Measurements from ENCODE around the gene HNRNPUL2.
"Not testable (repeated sequence)": the region's sequence is repeated elsewhere in the genome, so short reads cannot be mapped to it uniquely, and the experiment has no call there.

Gene HNRNPUL2

GRCh38 chr11:62753736-62754603 lies 26.7 kb upstream of the HNRNPUL2 start, which contains the start of gene ZBTB3:
Gene ZBTB3 (minus strand): TSS chr11:62754160. CDS start chr11:62753664, 496 bp downstream.
- Histone ChIP-seq H3K9ac (ENCODE audit: low read length in 5 of 5) (peak within 1 kb of the TSS in 4 of 5 donors; percentile 77 to 84 (median 82)), H3K4me1 (ENCODE audit: control insufficient read depth in 5 of 5, insufficient read depth in 5 of 5, low read length in 5 of 5) (peaks cover 13 to 27% (median 18%) of the 10 kb centered on the region in 5 donors)

GRCh38 chr11:62752994-62753735 lies 25.9 kb upstream of the HNRNPUL2 start:
- Histone ChIP-seq H3K9ac (ENCODE audit: low read length in 5 of 5) (peak overlapping the region in 4 of 5 donors; percentile 54 to 84 (median 67)), H3K4me1 (ENCODE audit: control insufficient read depth in 5 of 5, insufficient read depth in 5 of 5, low read length in 5 of 5) (peaks cover 13 to 27% (median 18%) of the 10 kb centered on the region in 5 donors), H3K27me3 (ENCODE audit: control insufficient read depth in 5 of 5, insufficient read depth in 4 of 5, low read length in 5 of 5) (no peaks in the 10 kb centered on the region), H3K36me3 (ENCODE audit: control insufficient read depth in 5 of 5, insufficient read depth in 5 of 5, low read length in 5 of 5) (peaks cover 0 to 17% (median 13%) of the 10 kb centered on the region in 5 donors), H3K9me3 (ENCODE audit: control insufficient read depth in 5 of 5, low read length in 5 of 5) (no peaks in the 10 kb centered on the region), H3K27ac (ENCODE audit: low read depth, low read length) (peak overlapping the region; percentile 84), H3K4me3 (ENCODE audit: low read depth in 1 of 5, low read length in 5 of 5) (peak overlapping the region; percentile 96 to 100 (median 99))

More at GRCh38 chr11:62753736-62754603, 26.7 kb upstream of the HNRNPUL2 start, which contains the start of gene ZBTB3:
- Histone ChIP-seq H3K36me3 (ENCODE audit: control insufficient read depth in 5 of 5, insufficient read depth in 5 of 5, low read length in 5 of 5) (peaks cover 0 to 14% (median 11%) of the 10 kb centered on the region in 5 donors), H3K4me3 (ENCODE audit: low read depth in 1 of 5, low read length in 5 of 5) (peak within 1 kb of the TSS; percentile 96 to 100 (median 99)), H3K27ac (ENCODE audit: low read depth, low read length) (peak within 1 kb of the TSS; percentile 84), H3K9me3 (ENCODE audit: control insufficient read depth in 5 of 5, low read length in 5 of 5) (no peaks in the 10 kb centered on the region), H3K27me3 (ENCODE audit: control insufficient read depth in 5 of 5, insufficient read depth in 4 of 5, low read length in 5 of 5) (no peaks in the 10 kb centered on the region)

- H3K27ac ChIP-seq (ENCODE audit: low read depth, low read length), result no peak overlapping the region
- H3K9ac ChIP-seq (ENCODE audit: low read length in 5 of 5), result no peak overlapping the region
- peaks cover 13 to 27% (median 18%) of the 10 kb centered on the region in 5 donors for H3K4me1 ChIP-seq (ENCODE audit: control insufficient read depth in 5 of 5, insufficient read depth in 5 of 5, low read length in 5 of 5)
- H3K9me3 ChIP-seq (ENCODE audit: control insufficient read depth in 5 of 5, low read length in 5 of 5), result no peaks in the 10 kb centered on the region
- peak overlapping the region in 1 of 5 donors; percentile 96 for H3K4me3 ChIP-seq (ENCODE audit: low read depth in 1 of 5, low read length in 5 of 5)
- H3K36me3 ChIP-seq (ENCODE audit: control insufficient read depth in 5 of 5, insufficient read depth in 5 of 5, low read length in 5 of 5), result peaks cover 0 to 17% (median 13%) of the 10 kb centered on the region in 5 donors
- no peaks in the 10 kb centered on the region for H3K27me3 ChIP-seq (ENCODE audit: control insufficient read depth in 5 of 5, insufficient read depth in 4 of 5, low read length in 5 of 5)
Observed at GRCh38 chr11:62752177-62752785, 25.0 kb upstream of the HNRNPUL2 start.

DNA sequence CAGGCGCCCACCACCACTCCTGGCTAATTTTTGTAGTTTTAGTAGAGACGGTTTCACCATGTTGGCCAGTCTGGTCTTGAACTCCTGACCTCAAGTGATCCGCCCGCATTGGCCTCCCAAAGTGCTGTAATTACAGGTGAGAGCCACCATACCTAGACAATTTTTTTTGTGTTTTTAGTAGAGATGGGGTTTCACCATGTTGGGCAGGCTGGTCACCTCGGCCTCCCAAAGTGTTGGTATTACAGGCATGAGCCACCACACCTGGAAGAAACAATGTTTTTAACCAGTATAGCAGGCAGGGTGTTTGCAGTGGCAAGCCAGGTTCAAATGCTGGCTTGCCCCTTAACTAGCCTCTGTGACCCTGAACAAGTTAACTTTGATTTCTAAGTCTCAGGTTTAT lies 22.7 kb upstream of the HNRNPUL2 start:
- H3K27ac ChIP-seq (ENCODE audit: low read depth, low read length); H3K4me3 ChIP-seq (ENCODE audit: low read depth in 1 of 5, low read length in 5 of 5); H3K9me3 ChIP-seq (ENCODE audit: control insufficient read depth in 5 of 5, low read length in 5 of 5); H3K27me3 ChIP-seq (ENCODE audit: control insufficient read depth in 5 of 5, insufficient read depth in 4 of 5, low read length in 5 of 5); H3K9ac ChIP-seq (ENCODE audit: low read length in 5 of 5): not testable (repeated sequence)
- Histone ChIP-seq H3K4me1 (ENCODE audit: control insufficient read depth in 5 of 5, insufficient read depth in 5 of 5, low read length in 5 of 5) (peaks cover 13 to 27% (median 18%) of the 10 kb centered on the region in 5 donors), H3K36me3 (ENCODE audit: control insufficient read depth in 5 of 5, insufficient read depth in 5 of 5, low read length in 5 of 5) (peaks cover 0 to 17% (median 13%) of the 10 kb centered on the region in 5 donors)

- Histone ChIP-seq H3K27me3 (ENCODE audit: control insufficient read depth in 5 of 5, insufficient read depth in 4 of 5, low read length in 5 of 5) (no peaks in the 10 kb centered on the region), H3K9ac (ENCODE audit: low read length in 5 of 5) (no peak overlapping the region), H3K36me3 (ENCODE audit: control insufficient read depth in 5 of 5, insufficient read depth in 5 of 5, low read length in 5 of 5) (peaks cover 0 to 14% (median 9%) of the 10 kb centered on the region in 5 donors), H3K9me3 (ENCODE audit: control insufficient read depth in 5 of 5, low read length in 5 of 5) (no peaks in the 10 kb centered on the region), H3K4me3 (ENCODE audit: low read depth in 1 of 5, low read length in 5 of 5) (no peak overlapping the region), H3K27ac (ENCODE audit: low read depth, low read length) (no peak overlapping the region), H3K4me1 (ENCODE audit: control insufficient read depth in 5 of 5, insufficient read depth in 5 of 5, low read length in 5 of 5) (peaks cover under 1 to 11% (median 8%) of the 10 kb centered on the region in 5 donors)
Observed at GRCh38 chr11:62747475-62748160, 20.4 kb upstream of the HNRNPUL2 start.

DNA sequence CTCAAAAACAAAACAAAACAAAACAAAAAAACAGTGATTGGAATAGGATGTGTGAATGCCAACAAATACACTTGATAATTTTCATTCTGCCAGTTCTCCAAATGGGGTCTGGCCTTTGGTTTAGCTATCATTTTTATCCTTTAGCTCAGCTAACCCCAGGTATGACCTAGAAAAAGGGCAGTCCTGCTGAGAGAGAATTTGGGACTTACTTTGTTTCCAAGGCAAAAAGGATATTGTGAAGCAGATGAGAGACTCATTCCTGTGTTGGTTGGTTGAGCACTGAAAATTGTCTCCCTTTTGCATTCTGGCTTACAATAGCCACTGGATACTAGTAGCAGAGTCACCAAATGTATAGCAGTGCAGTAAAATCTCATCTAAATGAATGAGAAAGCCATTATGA lies 9.9 kb upstream of the HNRNPUL2 start:
- no peaks in the 10 kb centered on the region for H3K9me3 ChIP-seq (ENCODE audit: control insufficient read depth in 5 of 5, low read length in 5 of 5)
- no peaks in the 10 kb centered on the region for H3K27me3 ChIP-seq (ENCODE audit: control insufficient read depth in 5 of 5, insufficient read depth in 4 of 5, low read length in 5 of 5)
- H3K36me3 ChIP-seq (ENCODE audit: control insufficient read depth in 5 of 5, insufficient read depth in 5 of 5, low read length in 5 of 5), result peaks cover 16 to 66% (median 46%) of the 10 kb centered on the region in 5 donors
- no peak overlapping the region for H3K4me3 ChIP-seq (ENCODE audit: low read depth in 1 of 5, low read length in 5 of 5)
- no peak overlapping the region for H3K27ac ChIP-seq (ENCODE audit: low read depth, low read length)
- no peak overlapping the region for H3K9ac ChIP-seq (ENCODE audit: low read length in 5 of 5)
- H3K4me1 ChIP-seq (ENCODE audit: control insufficient read depth in 5 of 5, insufficient read depth in 5 of 5, low read length in 5 of 5), result no peaks in the 10 kb centered on the region

GRCh38 chr11:62732830-62733229 lies 5.6 kb upstream of the HNRNPUL2 start:
- Histone ChIP-seq H3K4me3 (ENCODE audit: low read depth in 1 of 5, low read length in 5 of 5) (no peak overlapping the region), H3K27me3 (ENCODE audit: control insufficient read depth in 5 of 5, insufficient read depth in 4 of 5, low read length in 5 of 5) (no peaks in the 10 kb centered on the region), H3K36me3 (ENCODE audit: control insufficient read depth in 5 of 5, insufficient read depth in 5 of 5, low read length in 5 of 5) (peaks cover 10 to 35% (median 18%) of the 10 kb centered on the region in 5 donors), H3K4me1 (ENCODE audit: control insufficient read depth in 5 of 5, insufficient read depth in 5 of 5, low read length in 5 of 5) (peaks cover 2 to 22% (median 20%) of the 10 kb centered on the region in 5 donors), H3K9me3 (ENCODE audit: control insufficient read depth in 5 of 5, low read length in 5 of 5) (no peaks in the 10 kb centered on the region), H3K9ac (ENCODE audit: low read length in 5 of 5) (peak overlapping the region in 1 of 5 donors; percentile 10), H3K27ac (ENCODE audit: low read depth, low read length) (no peak overlapping the region)

DNA sequence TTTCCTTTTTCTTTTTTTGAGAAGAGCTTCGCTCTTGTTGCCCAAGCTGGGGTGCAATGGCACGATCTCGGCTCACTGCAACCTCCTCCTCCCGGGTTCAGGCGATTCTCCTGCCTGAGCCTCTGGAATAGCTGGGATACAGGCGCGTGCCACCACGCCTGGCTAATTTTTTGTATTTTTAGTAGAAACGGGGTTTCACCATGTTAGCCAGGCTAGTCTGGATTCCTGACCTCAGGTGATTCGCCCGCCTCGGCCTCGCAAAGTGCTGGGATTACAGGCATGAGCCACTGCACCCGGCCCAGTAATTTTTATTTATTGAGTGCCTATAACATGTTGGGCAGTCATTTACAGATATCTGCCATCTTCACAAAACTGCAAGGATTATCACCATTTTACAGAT lies 2.8 kb upstream of the HNRNPUL2 start:
- not testable (repeated sequence) for H3K9me3 ChIP-seq (ENCODE audit: control insufficient read depth in 5 of 5, low read length in 5 of 5); H3K27me3 ChIP-seq (ENCODE audit: control insufficient read depth in 5 of 5, insufficient read depth in 4 of 5, low read length in 5 of 5)
- Histone ChIP-seq H3K4me1 (ENCODE audit: control insufficient read depth in 5 of 5, insufficient read depth in 5 of 5, low read length in 5 of 5) (peaks cover 11 to 38% (median 36%) of the 10 kb centered on the region in 5 donors), H3K36me3 (ENCODE audit: control insufficient read depth in 5 of 5, insufficient read depth in 5 of 5, low read length in 5 of 5) (peaks cover 4 to 19% (median 13%) of the 10 kb centered on the region in 5 donors), H3K9ac (ENCODE audit: low read length in 5 of 5) (peak overlapping the region in 3 of 5 donors; percentile 3 to 56 (median 13)), H3K4me3 (ENCODE audit: low read depth in 1 of 5, low read length in 5 of 5) (peak overlapping the region in 4 of 5 donors; percentile 12 to 86 (median 33)), H3K27ac (ENCODE audit: low read depth, low read length) (peak overlapping the region; percentile 17)

All from subcutaneous abdominal adipose tissue (tissue), 5 donors.